Loucy (cell line): ENCODE measurements around the gene KLHDC8B.

Experiments used
- H2AFZ ChIP-seq: fragments of 200-600 bp; sonication (generic); 2 replicates; pipeline ENCODE4 v1.6.0; 2016; ENCODE audit warnings: antibody characterized with exemption, mild to moderate bottlenecking, low read length, moderate library complexity
- H3F3A ChIP-seq: fragments of 200-600 bp; 2 replicates; pipeline ENCODE4 v1.6.0; 2016; ENCODE audit warnings: antibody characterized with exemption, low read depth, mild to moderate bottlenecking
- H3K27me3 ChIP-seq: fragments of 200-600 bp; sonication (generic); 2 replicates; pipeline ENCODE4 v1.6.1; 2014; ENCODE audit warnings: low read length, mild to moderate bottlenecking; ENCODE audit not compliant: insufficient read depth, poor library complexity, severe bottlenecking
- H3K36me3 ChIP-seq: fragments of 200-600 bp; sonication (generic); 2 replicates; pipeline ENCODE4 v1.6.1; 2016; ENCODE audit warnings: low read length; ENCODE audit not compliant: insufficient read depth
- H3K4me1 ChIP-seq: fragments of 200-600 bp; sonication (generic); 2 replicates; pipeline ENCODE4 v1.5.1; 2014; ENCODE audit warnings: low read length, mild to moderate bottlenecking; ENCODE audit not compliant: insufficient read depth, poor library complexity, severe bottlenecking
- H3K4me2 ChIP-seq: fragments of 200-600 bp; sonication (generic); 2 replicates; pipeline ENCODE4 v1.6.0; 2014; ENCODE audit warnings: antibody characterized with exemption, low read length, low read depth, mild to moderate bottlenecking; ENCODE audit not compliant: poor library complexity, severe bottlenecking
- H3K4me3 ChIP-seq: fragments of 200-600 bp; sonication (generic); 2 replicates; pipeline ENCODE4 v1.5.1; 2014; ENCODE audit warnings: low read length, mild to moderate bottlenecking, mixed read lengths; ENCODE audit not compliant: poor library complexity, severe bottlenecking
- H3K79me2 ChIP-seq: fragments of 200-600 bp; sonication (generic); 2 replicates; pipeline ENCODE4 v1.6.1; 2014; ENCODE audit warnings: low read length; ENCODE audit not compliant: insufficient read depth
- H3K9ac ChIP-seq: fragments of 200-600 bp; sonication (generic); 2 replicates; pipeline ENCODE4 v1.6.0; 2014; ENCODE audit warnings: mild to moderate bottlenecking, low read depth, low read length, moderate library complexity; ENCODE audit not compliant: poor library complexity, severe bottlenecking
- H3K9me2 ChIP-seq: fragments of 200-600 bp; sonication (generic); replicated peaks from 2 replicates; pipeline ENCODE4 v1.6.1; 2016; ENCODE audit warnings: low read depth, low read length, mixed read lengths
- H3K9me3 ChIP-seq: fragments of 200-600 bp; sonication (generic); 2 replicates; pipeline ENCODE4 v1.6.1; 2014; ENCODE audit warnings: mild to moderate bottlenecking, antibody characterized with exemption, low read length, low read depth; ENCODE audit not compliant: insufficient read depth
- H4K20me1 ChIP-seq: fragments of 200-600 bp; sonication (generic); 2 replicates; pipeline ENCODE4 v1.6.0; 2014; ENCODE audit warnings: antibody characterized with exemption, low read length, mild to moderate bottlenecking; ENCODE audit not compliant: insufficient read depth, poor library complexity, severe bottlenecking
- EZH2phosphoT487 ChIP-seq: fragments of 200-600 bp; IDR thresholded peaks from 2 replicates; pipeline ENCODE4 v1.6.1; 2018; ENCODE audit warnings: antibody characterized with exemption, mild to moderate bottlenecking, moderate library complexity, borderline replicate concordance
- TF ChIP-seq, protein P1 (sequence below): fragments of 200-600 bp; sonication (generic); conservative IDR thresholded peaks from 2 replicates; pipeline ENCODE4 v1.5.1; 2014; ENCODE audit warnings: mild to moderate bottlenecking, antibody characterized with exemption, low read length

The KLHDC8B gene

DNA sequence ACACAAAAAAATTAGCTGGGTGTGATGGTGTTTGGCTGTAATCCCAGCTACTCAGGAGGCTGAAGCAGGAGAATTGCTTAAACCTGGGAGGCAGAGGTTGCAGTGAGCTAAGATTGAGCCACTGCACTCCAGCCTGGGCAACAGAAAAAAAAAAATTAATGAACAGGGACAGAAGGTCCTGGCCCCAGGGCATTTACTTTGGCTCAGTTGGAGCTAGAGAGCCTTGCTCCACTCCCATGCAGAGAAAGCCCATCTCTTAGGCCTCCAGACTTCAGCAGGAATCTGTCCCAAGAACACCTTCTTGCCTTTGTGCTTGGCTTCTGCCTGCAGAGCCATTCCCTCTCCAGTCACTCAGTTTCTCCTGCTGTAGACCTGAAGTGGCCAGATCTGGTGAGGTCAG is 8.7 kb downstream of the KLHDC8B start:
- Histone ChIP-seq H3K4me1 (peaks cover 2% of the 10 kb centered on the region), H3K4me3 (no peak overlapping the region), H3K27me3 (peaks cover 29% of the 10 kb centered on the region), H3K9me3 (no peaks in the 10 kb centered on the region), H3K9ac (no peak overlapping the region), H3K4me2 (no peak overlapping the region), H2AFZ (no peak overlapping the region), H3F3A (no peaks in the 10 kb centered on the region), H3K36me3 (no peaks in the 10 kb centered on the region), H3K9me2 (no peaks in the 10 kb centered on the region), H4K20me1 (no peaks in the 10 kb centered on the region), H3K79me2 (no peaks in the 10 kb centered on the region)
- no peak for TF ChIP-seq EZH2phosphoT487
- TF ChIP-seq, protein P1, sequence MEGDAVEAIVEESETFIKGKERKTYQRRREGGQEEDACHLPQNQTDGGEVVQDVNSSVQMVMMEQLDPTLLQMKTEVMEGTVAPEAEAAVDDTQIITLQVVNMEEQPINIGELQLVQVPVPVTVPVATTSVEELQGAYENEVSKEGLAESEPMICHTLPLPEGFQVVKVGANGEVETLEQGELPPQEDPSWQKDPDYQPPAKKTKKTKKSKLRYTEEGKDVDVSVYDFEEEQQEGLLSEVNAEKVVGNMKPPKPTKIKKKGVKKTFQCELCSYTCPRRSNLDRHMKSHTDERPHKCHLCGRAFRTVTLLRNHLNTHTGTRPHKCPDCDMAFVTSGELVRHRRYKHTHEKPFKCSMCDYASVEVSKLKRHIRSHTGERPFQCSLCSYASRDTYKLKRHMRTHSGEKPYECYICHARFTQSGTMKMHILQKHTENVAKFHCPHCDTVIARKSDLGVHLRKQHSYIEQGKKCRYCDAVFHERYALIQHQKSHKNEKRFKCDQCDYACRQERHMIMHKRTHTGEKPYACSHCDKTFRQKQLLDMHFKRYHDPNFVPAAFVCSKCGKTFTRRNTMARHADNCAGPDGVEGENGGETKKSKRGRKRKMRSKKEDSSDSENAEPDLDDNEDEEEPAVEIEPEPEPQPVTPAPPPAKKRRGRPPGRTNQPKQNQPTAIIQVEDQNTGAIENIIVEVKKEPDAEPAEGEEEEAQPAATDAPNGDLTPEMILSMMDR: no peak

DNA sequence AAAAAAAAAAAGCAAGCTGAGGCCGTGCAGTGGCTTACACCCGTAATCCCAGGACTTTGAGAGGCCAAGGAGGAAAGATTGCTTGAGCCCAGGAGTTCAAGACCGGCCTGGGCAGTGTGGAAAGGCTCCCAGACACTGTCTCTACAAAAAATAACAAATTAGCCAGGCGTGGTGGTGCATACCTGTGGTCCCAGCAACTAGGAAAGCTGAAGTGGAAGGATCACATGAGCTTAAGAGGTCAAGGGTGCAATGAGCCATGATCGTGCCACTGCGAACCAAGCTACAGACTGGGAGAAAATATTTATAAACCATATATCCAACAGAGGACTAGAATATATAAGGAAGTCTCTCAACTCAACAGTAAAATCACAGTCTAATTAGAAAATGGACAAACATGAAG is 10.0 kb downstream of the KLHDC8B start:
- Histone ChIP-seq H3K4me3 (no peak overlapping the region), H3K9me2 (no peaks in the 10 kb centered on the region), H3K9me3 (no peaks in the 10 kb centered on the region), H4K20me1 (no peaks in the 10 kb centered on the region), H2AFZ (no peak overlapping the region), H3K79me2 (no peaks in the 10 kb centered on the region), H3K27me3 (peaks cover 29% of the 10 kb centered on the region), H3K4me2 (no peak overlapping the region), H3K36me3 (no peaks in the 10 kb centered on the region), H3K9ac (no peak overlapping the region), H3F3A (no peaks in the 10 kb centered on the region), H3K4me1 (no peaks in the 10 kb centered on the region)
- TF ChIP-seq, protein P1: no peak
- no peak for TF ChIP-seq EZH2phosphoT487

DNA sequence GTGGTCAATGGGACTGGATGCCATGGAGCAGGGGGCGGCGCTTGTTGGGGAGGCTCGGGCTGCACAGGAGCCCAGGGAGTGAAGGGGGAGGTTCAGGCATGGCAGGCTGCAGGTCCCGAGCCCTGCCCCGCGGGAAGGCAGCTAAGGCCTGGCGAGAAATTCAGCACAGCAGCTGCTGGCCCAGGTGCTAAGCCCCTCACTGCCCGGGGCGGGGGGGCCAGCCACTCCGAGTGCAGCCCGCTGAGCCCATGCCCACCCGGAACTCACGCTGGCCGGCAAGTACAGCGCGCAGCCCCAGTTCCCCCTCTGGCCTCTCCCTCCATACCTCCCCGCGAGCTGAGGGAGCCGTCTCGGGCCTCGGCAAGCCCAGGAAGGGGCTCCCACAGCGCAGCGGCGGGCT is 11.3 kb downstream of the KLHDC8B start:
- no peak overlapping the region for H2AFZ ChIP-seq
- H4K20me1 ChIP-seq: no peaks in the 10 kb centered on the region
- no peak overlapping the region for H3K9ac ChIP-seq
- no peaks in the 10 kb centered on the region for H3F3A ChIP-seq
- no peaks in the 10 kb centered on the region for H3K79me2 ChIP-seq
- H3K4me1 ChIP-seq: no peaks in the 10 kb centered on the region
- no peak overlapping the region for H3K4me3 ChIP-seq
- H3K9me2 ChIP-seq: no peaks in the 10 kb centered on the region
- TF ChIP-seq, protein P1: no peak
- no peak for TF ChIP-seq EZH2phosphoT487
- no peak overlapping the region for H3K4me2 ChIP-seq
- H3K36me3 ChIP-seq: no peaks in the 10 kb centered on the region
- H3K27me3 ChIP-seq: peaks cover 27% of the 10 kb centered on the region
- H3K9me3 ChIP-seq: no peaks in the 10 kb centered on the region
